ENCODE results near the gene SLC66A2.
A peak's percentile ranks its signal among the peaks of the same experiment; 100 is the strongest.

SLC66A2 gene

GRCh38 chr18:79971211-79971952 is 19.9 kb upstream of the SLC66A2 start:
- no peak overlapping the region for H3K4me3 ChIP-seq (ENCODE audit: low read depth, low read length)
- DNase-seq (ENCODE audit: low read depth) = no peak
- no peak for TF ChIP-seq CTCF (conservative IDR thresholded peaks at IDR 0.05; ENCODE audit: low read depth, low read length)

- TF ChIP-seq CTCF (conservative IDR thresholded peaks at IDR 0.05; ENCODE audit: low read depth, low read length) = no peak
- DNase-seq (ENCODE audit: low read depth) = no peak
- H3K4me3 ChIP-seq (ENCODE audit: low read depth, low read length) = no peak overlapping the region
These were observed 19.1 kb upstream of the SLC66A2 start for GRCh38 chr18:79970419-79971133.

DNA sequence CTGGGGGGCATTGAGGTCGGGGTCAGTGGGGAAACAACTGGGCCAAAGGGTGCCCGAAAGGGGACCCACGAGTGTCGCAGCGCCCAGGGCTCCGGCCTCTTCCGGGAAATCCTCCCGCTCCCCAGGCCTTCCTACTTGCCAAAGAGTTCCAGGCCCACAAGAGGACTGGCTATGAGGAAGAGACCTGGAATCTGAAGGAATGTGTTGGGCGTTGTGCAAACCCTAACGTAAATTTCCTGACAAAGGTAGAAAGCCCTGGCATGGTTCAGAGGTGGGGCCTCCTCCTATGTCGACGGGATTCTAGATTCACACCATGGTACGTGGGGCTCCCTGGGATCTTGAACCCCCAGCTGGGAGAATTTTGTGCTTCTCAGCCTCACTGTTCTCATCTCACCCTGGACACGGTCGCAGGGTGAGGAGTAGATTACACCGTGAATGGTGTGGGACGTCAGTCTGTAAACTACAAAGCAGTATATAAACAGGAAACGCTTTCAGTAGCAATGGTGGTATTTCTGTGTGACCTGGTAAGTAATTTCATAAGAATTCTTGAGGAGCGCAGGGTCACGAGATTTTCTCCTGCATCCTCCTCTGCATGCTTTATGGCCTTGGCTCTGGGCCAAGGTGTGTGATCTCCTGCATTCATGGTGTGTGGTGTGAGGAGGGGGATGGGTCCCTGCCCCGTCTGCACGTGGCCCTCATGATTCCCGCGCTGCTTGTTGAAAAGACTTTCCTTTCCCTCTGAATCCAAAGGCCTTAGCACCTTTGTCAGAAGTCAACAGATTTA is 13.9 kb upstream of the SLC66A2 start:
- DNase-seq (ENCODE audit: low read depth) = peak; percentile 96
- peak overlapping the region; percentile 64 for H3K4me3 ChIP-seq (ENCODE audit: low read depth, low read length)
- TF ChIP-seq CTCF (conservative IDR thresholded peaks at IDR 0.05; ENCODE audit: low read depth, low read length) = no peak

DNA sequence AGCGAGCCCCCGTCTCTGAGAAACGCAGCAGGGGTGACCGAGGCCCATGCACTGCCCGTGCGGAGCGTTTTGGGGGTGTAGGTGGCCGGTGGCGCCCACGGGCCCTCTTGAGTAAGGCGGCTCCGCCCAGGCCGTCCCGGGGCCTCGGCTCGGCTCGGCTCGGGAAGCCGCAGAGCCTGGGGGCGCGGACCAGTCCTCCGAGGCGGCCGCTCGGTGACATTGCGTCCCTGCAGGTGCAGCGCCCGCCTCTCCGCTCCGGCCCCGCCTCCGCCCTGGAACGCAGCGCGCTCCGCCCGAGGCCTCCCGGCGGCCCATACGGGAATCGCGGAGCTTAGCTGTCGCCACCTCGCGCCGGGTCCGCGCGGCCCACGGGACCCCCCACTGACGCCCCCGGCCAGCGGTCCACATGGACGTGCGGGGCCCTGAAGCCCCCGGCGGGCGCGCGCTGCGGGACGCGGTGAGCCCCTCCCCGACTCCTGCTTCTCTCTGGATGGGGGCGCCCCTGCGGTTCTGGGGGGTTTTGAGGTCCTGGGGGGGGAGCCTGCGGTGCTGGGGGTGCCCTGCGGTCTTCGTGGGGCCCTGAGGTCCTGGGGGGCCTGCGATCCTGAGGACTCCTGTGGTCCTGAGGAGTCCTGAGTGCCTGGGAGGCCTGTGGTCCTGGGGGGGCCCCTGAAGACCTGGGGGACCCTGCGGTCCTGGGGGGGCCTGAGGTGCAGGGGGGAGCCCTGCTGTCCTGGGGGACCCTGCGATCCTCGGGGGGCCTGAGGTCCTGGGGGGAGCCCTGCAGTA is 13.1 kb upstream of the SLC66A2 start, which contains the start of gene HSBP1L1:
Gene HSBP1L1, plus strand, starts transcription at position 314 of the 789 bp plus-strand sequence. Its CDS starts 93 bp downstream, at position 407.
- peak; percentile 17 for TF ChIP-seq CTCF (conservative IDR thresholded peaks at IDR 0.05; ENCODE audit: low read depth, low read length)
- no peak for DNase-seq (ENCODE audit: low read depth)
- H3K4me3 ChIP-seq (ENCODE audit: low read depth, low read length) = peak within 1 kb of the TSS; percentile 64

DNA sequence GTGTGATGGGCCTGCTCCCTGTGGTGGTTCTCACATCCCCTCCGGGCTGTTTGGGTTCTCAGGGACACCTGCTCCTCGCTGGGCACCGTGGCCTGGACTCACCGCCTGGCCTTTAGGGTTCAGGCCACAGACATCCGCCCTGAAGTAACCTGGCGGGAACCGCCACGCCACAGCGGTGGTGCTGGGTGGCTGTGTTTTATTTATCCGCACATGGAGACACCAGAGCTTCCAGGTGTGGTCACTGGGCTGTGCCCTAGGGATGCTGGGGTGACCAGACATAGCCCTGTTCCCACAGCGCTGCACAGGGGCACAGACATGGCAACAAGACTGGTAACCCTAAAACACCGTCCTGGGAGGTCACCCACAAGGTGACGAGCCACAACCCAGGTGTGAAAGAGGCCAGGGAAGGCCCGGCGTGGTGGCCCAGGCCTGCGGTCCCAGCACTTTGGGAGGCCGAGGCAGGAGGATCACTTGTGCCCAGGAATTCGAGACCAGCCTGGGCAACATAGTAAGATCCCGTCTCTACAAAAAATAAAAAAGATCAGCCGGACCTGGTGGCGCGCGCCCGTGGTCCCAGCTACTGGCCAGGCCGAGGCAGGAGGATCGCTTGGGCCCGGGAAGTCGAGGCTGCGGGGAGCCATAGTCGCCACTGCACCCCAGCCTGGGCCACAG is 12.3 kb upstream of the SLC66A2 start:
- H3K4me3 ChIP-seq (ENCODE audit: low read depth, low read length) = peak overlapping the region; percentile 64
- no peak for TF ChIP-seq CTCF (conservative IDR thresholded peaks at IDR 0.05; ENCODE audit: low read depth, low read length)

More for the DNA sequence above, 12.3 kb upstream of the SLC66A2 start:
- DNase-seq (ENCODE audit: low read depth) = no peak

All from choroid plexus epithelial cell (primary cell).